GM23248 (cell line): ENCODE results near the gene CSRP1.

Experiments used
- EZH2 ChIP-seq: fragments of 200-600 bp; sonication (generic); IDR thresholded peaks from 2 replicates; pipeline ENCODE4 v1.6.1; 2018; ENCODE audit warnings: antibody characterized with exemption, mild to moderate bottlenecking; ENCODE audit not compliant: insufficient read depth, poor library complexity, severe bottlenecking
- EZH2phosphoT487 ChIP-seq: fragments of 200-600 bp; sonication (generic); IDR thresholded peaks from 2 replicates; pipeline ENCODE4 v1.6.1; 2018; ENCODE audit warnings: antibody characterized with exemption, moderate library complexity, mild to moderate bottlenecking, low read depth; ENCODE audit not compliant: insufficient read depth

GRCh38 chr1:201516511-201517127, 9.7 kb upstream of the CSRP1 start:
- TF ChIP-seq EZH2phosphoT487 = no peak
- no peak for TF ChIP-seq EZH2
